HG03060 (cell line): ENCODE data around the gene KRT7.
"Not testable (repeated sequence)": the region's sequence is repeated elsewhere in the genome, so short reads cannot be mapped to it uniquely, and the experiment has no call there.

Source experiments
- ATAC-seq: cut with Tn5 transposase; IDR thresholded peaks from one replicate; pipeline ENCODE4 v1.9.1; 2021; ENCODE audit warnings: low read depth, moderate number of reproducible peaks; ENCODE audit not compliant: unreplicated experiment

Gene KRT7

GRCh38 chr12:52242442-52243258 lies 9.6 kb downstream of the KRT7 start:
- no peak for ATAC-seq

GRCh38 chr12:52243259-52243855 lies 10.3 kb downstream of the KRT7 start:
- no peak for ATAC-seq

- peak; percentile 91 for ATAC-seq
These were observed 11.0 kb downstream of the KRT7 start for GRCh38 chr12:52243856-52244614.

GRCh38 chr12:52244615-52244994 lies 11.6 kb downstream of the KRT7 start:
- ATAC-seq = no peak

- no peak for ATAC-seq
These were observed 12.4 kb downstream of the KRT7 start for GRCh38 chr12:52245259-52245961.

GRCh38 chr12:52245962-52246569 lies 13.0 kb downstream of the KRT7 start:
- no peak for ATAC-seq

GRCh38 chr12:52246720-52247621 lies 13.9 kb downstream of the KRT7 start:
- ATAC-seq = no peak

- ATAC-seq = no peak
These were observed 14.8 kb downstream of the KRT7 start for GRCh38 chr12:52247622-52248540.

- no peak for ATAC-seq
These were observed 15.8 kb downstream of the KRT7 start for GRCh38 chr12:52248541-52249461.

- no peak for ATAC-seq
These were observed 16.5 kb downstream of the KRT7 start for GRCh38 chr12:52249511-52250047.

GRCh38 chr12:52250048-52250990 lies 17.3 kb downstream of the KRT7 start:
- ATAC-seq = no peak

- no peak for ATAC-seq
These were observed 18.5 kb downstream of the KRT7 start for GRCh38 chr12:52251367-52252051.

GRCh38 chr12:52252175-52252615 lies 19.2 kb downstream of the KRT7 start:
- ATAC-seq = not testable (repeated sequence)

- no peak for ATAC-seq
These were observed 19.8 kb downstream of the KRT7 start for GRCh38 chr12:52252728-52253343.
